Measurements from ENCODE around the gene LRRC4C.

DNA sequence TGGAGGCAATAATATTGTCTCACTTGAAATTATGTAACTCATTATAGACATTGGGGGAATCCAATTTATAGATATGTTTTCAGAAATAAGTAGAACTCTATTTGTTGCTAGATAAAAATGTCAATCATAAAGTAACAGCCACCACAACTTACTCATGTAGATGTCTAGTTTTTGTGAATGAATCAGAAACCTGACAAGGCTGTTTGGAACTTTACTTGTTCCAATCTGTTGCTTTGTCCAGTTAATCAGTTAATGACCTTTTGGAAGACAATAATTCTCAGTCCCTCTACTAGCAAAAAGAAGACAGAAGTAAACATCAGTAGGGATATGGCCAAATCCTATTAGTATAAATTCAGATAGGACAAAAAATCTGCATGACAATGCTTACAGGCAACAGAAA, 1143.3 kb downstream of the LRRC4C start:
- TF ChIP-seq CTCF (conservative IDR thresholded peaks at IDR 0.05 in 1 of 2, IDR thresholded peaks at IDR 0.05 in 1 of 2; ENCODE audit: low read depth in 1 of 2, low read length in 2 of 2) (no peak), EZH2 (IDR thresholded peaks at IDR 0.05; ENCODE audit: low read length, missing control alignments) (no peak)

Measured in fibroblast of lung (primary cell).